GM12865 (cell line): Measurements from ENCODE around the gene GON7.

Source experiments
- DNase-seq: peaks from one replicate; pipeline ENCODE4 v3.0.0; 2010; ENCODE audit warnings: low read depth
- H3K4me3 ChIP-seq: 2 replicates; pipeline ENCODE4 v1.5.1; 2011; ENCODE audit warnings: mild to moderate bottlenecking, low read depth, low read length, control low read depth
- CTCF ChIP-seq: IDR thresholded peaks from 2 replicates; pipeline ENCODE4 v1.5.1; 2011; ENCODE audit warnings: low read length, control low read depth, low read depth, inconsistent platforms; ENCODE audit not compliant: insufficient read depth; ENCODE audit errors: missing control alignments

The GON7 gene

DNA sequence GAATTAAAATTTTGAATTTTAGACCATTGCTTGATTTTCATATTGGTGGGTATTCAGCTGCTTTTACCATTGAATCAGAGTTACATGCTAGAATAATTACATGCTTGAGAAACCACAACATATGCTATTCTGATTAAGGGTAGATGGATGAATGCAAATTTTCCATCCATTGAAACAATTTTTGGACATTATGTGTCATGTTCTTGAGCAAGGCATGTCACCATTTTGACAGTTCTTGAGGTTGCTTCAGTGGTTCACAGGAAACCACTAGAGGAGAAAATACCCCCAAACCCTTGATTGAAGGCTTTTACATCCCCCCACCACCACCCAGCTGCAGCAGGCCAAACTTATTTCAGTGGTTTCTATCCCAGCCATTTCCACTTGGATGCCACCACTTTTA, 13.6 kb upstream of the GON7 start:
- DNase-seq = no peak

GRCh38 chr14:93219103-93219726, 12.3 kb upstream of the GON7 start:
- DNase-seq = peak; percentile 78
- no peak overlapping the region for H3K4me3 ChIP-seq
- peak; percentile 65 for TF ChIP-seq CTCF

More for the DNA sequence above, 13.6 kb upstream of the GON7 start:
- H3K4me3 ChIP-seq = no peak overlapping the region
- TF ChIP-seq CTCF = no peak

- no peak for DNase-seq
- no peak overlapping the region for H3K4me3 ChIP-seq
- no peak for TF ChIP-seq CTCF
These were observed 7.7 kb upstream of the GON7 start for GRCh38 chr14:93214598-93214997.

- TF ChIP-seq CTCF = no peak
- no peak overlapping the region for H3K4me3 ChIP-seq
- peak; percentile 70 for DNase-seq
These were observed 5.6 kb upstream of the GON7 start for GRCh38 chr14:93212432-93212831.

DNA sequence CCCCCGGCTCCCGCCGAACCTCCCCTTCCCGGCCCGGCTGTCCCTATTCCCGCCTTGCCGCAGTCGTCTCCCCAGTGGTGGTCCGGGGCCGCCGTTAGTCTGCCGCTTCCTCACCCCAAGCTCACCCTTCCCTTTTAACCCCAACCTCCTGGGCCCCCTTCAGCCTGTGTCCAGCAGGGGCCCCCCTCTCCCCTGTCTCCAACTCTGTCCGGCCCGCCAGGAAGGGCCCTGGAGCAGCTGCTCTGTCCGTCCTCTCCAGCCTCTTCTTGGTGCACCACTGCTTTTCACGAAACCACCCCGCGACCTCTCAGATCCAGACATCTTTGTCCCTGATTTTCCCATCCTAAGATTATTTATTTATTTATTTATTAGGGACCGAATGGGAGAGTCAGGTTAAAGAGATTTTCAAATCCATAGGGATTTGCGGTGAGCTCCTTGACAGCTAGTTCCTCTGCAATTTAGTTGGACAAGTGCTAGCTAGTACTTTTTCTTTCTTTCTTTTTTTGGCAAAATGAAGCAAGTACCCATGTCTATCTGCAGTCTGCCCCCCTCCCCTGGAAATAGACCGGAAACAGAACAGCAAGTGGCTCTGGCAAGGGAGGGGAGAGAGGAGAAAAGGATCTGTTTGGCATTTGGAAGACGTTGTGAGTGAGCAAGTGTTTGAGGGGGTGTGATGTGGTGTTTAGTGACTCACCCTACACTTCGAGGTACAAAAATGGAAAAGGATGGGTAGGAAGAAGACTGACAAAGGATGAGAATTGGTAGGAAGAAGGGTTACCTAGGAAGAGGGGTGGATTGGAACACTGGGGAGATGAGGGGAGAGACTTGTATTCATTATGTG, 823 bp upstream of the GON7 start:
- peak overlapping the region; percentile 85 for H3K4me3 ChIP-seq
- TF ChIP-seq CTCF = peak; percentile 33
- DNase-seq = peak; percentile 61

DNA sequence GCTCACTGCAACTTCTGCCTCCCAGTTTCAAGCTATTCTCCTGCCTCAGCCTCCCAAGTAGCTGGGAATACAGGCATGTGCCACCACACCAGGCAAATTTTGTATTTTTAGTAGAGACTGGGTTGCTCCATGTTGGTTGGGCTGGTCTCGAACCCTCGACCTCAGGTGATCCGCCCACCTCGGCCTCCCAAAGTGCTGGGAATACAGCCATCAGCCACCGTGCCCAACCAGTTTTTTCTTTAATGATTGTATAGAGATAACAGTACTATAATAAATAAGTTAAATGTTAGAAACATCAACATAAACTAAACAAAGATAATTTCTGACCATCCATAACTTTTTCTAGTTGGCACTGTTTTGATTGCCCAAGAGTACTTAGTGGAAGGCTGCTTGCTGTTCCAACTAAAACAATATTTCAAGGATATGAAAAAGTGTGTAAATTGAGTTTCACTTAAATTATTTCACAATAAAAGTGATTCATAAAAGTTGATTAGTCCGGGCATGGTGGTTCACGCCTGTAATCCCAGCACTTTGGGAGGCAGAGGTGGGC, 5.6 kb downstream of the GON7 start:
- no peak for DNase-seq
- TF ChIP-seq CTCF = no peak
- H3K4me3 ChIP-seq = no peak overlapping the region
